Astrocyte of the hippocampus (primary cell): ENCODE results near the gene DNAH3.
"Not testable (repeated sequence)": the region's sequence is repeated elsewhere in the genome, so short reads cannot be mapped to it uniquely, and the experiment has no call there.

ENCODE experiments used
- DNase-seq: peaks from one replicate; pipeline ENCODE4 v3.0.0; 2011; ENCODE audit warnings: low read depth, low spot score

DNAH3 gene

DNA sequence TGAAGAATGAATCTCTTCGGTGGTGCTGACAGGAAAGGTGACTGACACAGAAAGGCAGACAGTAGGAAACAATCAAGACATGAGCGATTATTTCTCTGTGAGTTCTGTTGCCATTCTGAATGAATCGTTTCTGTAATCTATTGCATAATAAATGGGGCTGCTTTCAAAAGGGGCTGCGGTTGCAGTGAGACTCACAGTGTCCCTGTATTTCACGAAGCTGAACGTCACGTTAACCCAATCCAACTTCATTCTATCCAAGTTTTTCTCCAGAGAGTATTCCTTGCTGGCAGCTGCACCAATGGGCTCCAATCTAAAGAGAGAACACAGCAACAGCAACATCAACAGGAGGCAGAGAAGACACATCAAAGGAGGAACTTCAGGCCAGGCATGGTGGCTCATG lies 75.4 kb downstream of the DNAH3 start:
- no peak for DNase-seq

DNA sequence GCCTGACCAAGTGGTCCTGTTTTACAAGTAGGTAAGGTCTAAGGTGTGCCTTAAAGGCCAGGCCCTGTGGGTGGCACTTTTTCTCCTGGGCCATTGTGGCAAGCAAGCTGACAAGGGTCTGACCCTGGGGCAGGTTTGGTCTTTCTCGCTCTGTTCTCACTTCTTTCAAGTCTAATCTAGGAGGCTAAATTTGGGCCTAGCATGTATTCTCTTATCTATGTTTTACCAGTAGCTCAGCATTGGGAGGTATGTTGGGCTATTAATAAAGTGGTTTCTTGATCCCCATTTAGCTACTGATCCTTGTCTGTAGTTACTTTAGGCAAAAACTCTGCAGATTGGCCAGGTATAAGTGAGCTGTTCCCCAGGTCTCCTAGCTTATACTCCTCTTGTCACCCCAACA lies 77.7 kb downstream of the DNAH3 start:
- no peak for DNase-seq

GRCh38 chr16:21071741-21072140 lies 78.9 kb downstream of the DNAH3 start:
- DNase-seq: no peak

GRCh38 chr16:21070564-21070963 lies 80.1 kb downstream of the DNAH3 start:
- DNase-seq: no peak

GRCh38 chr16:21069986-21070385 lies 80.7 kb downstream of the DNAH3 start:
- no peak for DNase-seq

- no peak for DNase-seq
Measured at GRCh38 chr16:21064203-21064602, 86.4 kb downstream of the DNAH3 start.

GRCh38 chr16:21063314-21063713 lies 87.3 kb downstream of the DNAH3 start:
- not testable (repeated sequence) for DNase-seq

GRCh38 chr16:21060027-21060510 lies 90.6 kb downstream of the DNAH3 start:
- no peak for DNase-seq

DNA sequence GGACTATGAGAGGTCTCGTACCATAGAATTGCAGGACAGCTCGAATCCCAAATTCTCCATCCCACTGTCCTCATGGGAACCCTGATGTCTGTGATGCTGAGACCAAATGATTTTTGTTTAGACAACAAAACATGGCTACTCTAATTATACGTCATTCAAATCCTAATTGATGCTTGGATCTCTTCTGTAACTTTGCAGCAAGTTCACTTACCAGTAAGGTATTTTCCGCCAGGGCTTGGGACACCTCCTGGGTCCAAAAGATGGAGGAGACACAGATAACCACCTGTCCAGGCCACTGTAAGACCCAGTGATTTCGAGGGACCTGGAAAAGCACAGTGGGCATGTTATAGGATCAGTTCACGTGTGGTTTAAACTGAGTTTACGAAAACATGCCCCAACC lies 92.8 kb downstream of the DNAH3 start:
- no peak for DNase-seq

DNA sequence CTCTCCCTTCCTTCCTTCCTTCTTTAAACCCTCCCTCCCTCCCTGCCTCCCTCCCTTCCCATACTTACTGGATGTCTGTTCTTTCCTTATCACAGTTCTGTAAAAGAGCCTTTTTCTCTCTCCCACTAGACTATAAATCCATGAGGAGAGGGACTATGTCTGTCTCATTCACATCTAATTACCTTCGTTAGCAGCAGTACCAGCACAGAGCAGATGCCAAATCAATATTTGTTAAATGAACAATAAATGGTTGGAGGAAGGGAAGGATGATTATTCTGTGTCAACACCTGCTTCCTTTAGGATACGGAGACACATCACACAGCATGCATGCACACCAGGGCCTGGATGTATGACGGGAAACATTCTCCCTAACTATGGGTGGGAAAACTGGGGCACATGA lies 94.2 kb downstream of the DNAH3 start:
- DNase-seq: no peak

GRCh38 chr16:21055738-21056137 lies 94.9 kb downstream of the DNAH3 start:
- DNase-seq: not testable (repeated sequence)

DNA sequence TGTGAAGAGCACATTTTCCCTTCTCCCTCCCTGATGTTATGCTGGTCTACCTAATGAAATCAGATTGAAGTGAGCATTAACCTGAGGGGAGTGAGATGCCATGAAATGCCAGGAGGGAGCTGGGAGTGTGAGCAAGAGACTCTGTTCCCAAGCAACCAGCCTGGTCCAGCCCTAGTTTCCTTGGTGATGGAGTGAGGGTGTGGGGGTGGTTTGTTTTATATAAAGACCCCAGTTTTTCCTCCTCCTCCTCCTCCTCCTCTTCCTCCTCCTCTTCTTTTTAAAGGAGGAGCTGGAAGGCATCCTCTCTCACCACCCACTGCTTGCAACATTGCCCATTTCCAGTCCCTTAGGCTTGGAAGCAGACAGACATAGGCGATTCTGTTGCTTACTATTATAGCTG lies 97.1 kb downstream of the DNAH3 start:
- no peak for DNase-seq

GRCh38 chr16:21048091-21048912 lies 102.3 kb downstream of the DNAH3 start:
- DNase-seq: not testable (repeated sequence)

GRCh38 chr16:21038197-21038596 lies 112.4 kb downstream of the DNAH3 start:
- no peak for DNase-seq

DNA sequence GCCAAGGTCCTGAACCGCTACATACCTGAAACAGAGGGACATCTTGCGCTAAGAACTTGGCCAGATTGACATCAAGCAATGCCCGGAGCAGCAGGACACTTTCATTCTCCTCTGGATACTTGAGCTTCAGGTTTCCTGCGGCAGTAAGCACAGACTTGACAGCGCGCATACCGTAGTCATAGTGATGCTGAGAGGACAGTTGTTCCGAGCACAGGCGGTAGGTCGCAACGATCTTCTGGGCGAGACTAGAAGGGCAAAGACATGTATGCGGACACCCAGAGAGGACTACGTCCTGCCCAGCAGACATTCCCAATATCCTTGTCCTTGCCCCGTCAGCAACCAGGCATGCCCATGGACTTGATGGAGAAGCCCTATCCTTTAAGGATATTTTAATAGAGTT lies 112.9 kb downstream of the DNAH3 start:
- DNase-seq: no peak

GRCh38 chr16:21037168-21037567 lies 113.5 kb downstream of the DNAH3 start:
- DNase-seq: no peak

DNA sequence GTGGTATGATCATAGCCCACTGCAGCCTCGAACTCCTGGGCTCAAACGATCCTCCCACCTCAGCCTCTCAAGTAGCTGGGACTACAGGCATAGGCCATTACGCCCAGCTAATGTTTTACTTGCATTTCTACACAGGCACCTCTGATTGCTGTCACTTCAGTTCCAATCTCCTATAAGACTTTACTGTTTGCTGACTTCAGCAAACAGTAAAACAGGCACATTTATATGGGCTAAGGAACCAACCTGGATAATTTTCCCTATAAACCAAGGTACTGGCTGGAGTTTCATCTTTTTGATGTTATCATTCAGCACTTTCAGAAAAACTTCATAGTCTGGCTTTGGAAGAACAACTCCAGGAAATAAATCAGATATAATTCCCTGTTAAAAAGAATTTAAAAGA lies 114.2 kb downstream of the DNAH3 start:
- DNase-seq: no peak

GRCh38 chr16:21033704-21034103 lies 116.9 kb downstream of the DNAH3 start:
- DNase-seq: no peak

DNA sequence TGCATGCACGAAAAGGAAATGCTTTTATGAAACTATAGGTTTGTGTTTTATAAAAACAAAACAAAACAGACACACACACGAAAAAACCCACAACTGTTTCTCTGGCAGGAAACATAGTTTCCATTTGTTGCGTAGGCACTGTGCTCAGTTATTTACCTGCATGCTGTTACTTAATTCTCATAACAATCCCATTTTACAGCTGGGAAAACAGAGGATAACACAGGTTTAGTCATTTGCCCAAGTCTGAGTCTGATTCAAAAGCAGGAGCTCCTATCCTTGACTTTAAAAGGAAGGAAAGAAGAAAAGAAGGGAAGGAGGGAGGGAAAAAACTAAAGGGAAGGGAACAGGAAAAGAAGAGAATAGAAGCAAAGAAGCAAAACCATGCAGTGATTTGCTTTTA lies 117.4 kb downstream of the DNAH3 start:
- no peak for DNase-seq

- DNase-seq: no peak
Measured at GRCh38 chr16:21028728-21029127, 121.9 kb downstream of the DNAH3 start.

GRCh38 chr16:21026846-21027245 lies 123.8 kb downstream of the DNAH3 start:
- DNase-seq: no peak

DNA sequence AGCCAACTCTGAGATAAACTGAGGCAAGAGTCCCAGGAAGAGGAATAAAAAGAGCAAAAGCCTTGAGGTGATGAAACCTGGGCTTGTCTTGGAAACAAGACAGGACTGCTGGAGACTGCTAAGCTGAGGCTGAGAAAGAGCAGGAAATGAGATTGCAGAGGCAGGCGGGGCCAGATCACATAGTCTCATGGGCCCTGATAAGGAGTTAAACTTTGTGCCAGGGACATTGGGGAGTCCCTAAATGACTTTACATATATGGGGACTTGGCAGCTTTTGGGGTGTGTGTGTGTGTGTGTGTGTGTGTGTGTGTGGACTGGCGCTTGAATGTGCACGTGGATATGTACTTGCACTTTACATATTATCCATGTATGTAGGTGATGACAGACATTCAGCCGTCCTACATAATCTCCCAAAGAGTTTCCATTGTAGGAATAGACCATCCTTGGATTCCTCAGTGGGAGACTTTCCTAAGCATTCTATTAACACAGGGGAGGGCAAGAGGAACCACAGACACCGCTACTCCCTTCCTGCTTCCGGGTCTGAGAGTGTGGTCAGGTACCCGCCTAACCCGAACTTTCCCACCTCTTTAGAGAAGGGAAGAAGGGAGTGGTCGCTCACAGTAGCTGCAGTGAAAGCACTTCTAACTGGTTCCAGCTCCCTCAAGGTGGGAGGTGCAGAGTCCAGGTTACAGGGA lies 127.0 kb downstream of the DNAH3 start:
- DNase-seq: no peak

DNA sequence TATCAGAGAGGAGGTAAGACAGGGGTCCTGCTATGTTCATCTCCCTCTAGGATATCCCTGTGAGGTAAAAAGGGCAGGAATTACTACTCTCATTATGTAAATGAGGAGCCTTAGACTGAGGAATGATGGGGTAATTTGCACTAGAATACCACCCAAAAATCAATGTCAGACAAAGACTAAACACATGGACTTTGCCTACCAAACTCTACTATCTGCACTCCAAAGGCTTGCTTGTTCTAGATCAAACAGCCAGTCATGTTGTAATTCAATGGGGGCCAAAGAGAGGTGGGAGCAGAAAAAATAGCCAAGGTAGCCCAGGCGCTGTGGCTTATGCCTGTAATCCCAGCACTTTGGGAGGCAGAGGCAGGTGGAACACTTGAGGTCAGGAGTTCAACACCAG lies 129.3 kb downstream of the DNAH3 start:
- DNase-seq: no peak
